ENCODE measurements around the gene VPS25. TPM values are rescaled to one million over a fixed set of nuclear protein-coding genes. Genes with fewer than 3 reads are reported as not detected.

VPS25 gene
- total RNA-seq, 4 donors from 2014 or later, result 40.1 to 53.4 (median 47.4) TPM

DNA sequence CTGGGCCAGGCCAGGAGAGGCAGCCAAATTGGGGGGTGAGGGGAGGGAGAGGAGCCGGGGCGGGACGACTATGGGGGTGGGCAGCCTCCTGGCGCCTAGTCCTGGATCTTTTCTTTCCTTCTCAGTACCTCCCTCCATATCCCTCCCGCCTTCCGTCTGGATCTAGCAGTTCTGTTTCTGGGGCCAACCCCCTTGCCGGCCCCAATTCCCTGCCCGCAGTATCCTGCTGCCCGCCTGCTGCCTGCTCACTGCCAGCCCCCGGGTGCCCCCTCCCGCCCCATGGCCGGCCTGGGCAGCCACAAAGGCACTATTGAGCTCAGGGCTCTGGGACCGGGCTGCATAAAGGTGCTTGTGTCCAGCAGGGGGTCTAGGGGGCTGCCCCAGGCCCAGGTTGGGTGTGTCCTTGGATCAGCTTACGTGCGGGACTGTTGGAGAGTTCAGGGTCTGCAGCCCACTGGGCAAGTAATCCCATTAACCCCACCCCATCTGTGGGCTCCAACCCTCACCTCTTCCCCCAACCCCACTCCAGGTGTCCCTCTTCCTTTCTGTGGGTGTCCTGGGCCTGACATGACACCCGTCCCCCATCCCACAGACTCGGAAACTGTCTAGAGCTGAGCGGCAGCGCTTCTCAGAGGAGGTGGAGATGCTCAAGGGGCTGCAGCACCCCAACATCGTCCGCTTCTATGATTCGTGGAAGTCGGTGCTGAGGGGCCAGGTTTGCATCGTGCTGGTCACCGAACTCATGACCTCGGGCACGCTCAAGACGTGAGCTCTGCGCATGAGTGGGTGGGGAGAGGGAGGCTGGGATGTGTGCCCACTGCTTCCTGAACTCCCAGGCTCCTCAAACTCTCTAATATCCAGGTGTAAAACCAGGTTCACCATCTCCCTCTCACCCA is 9.2 kb downstream of the VPS25 start:
- TF ChIP-seq, protein P1, sequence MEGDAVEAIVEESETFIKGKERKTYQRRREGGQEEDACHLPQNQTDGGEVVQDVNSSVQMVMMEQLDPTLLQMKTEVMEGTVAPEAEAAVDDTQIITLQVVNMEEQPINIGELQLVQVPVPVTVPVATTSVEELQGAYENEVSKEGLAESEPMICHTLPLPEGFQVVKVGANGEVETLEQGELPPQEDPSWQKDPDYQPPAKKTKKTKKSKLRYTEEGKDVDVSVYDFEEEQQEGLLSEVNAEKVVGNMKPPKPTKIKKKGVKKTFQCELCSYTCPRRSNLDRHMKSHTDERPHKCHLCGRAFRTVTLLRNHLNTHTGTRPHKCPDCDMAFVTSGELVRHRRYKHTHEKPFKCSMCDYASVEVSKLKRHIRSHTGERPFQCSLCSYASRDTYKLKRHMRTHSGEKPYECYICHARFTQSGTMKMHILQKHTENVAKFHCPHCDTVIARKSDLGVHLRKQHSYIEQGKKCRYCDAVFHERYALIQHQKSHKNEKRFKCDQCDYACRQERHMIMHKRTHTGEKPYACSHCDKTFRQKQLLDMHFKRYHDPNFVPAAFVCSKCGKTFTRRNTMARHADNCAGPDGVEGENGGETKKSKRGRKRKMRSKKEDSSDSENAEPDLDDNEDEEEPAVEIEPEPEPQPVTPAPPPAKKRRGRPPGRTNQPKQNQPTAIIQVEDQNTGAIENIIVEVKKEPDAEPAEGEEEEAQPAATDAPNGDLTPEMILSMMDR (IDR thresholded peaks at IDR 0.05; ENCODE audit: low read depth), result no peak

DNA sequence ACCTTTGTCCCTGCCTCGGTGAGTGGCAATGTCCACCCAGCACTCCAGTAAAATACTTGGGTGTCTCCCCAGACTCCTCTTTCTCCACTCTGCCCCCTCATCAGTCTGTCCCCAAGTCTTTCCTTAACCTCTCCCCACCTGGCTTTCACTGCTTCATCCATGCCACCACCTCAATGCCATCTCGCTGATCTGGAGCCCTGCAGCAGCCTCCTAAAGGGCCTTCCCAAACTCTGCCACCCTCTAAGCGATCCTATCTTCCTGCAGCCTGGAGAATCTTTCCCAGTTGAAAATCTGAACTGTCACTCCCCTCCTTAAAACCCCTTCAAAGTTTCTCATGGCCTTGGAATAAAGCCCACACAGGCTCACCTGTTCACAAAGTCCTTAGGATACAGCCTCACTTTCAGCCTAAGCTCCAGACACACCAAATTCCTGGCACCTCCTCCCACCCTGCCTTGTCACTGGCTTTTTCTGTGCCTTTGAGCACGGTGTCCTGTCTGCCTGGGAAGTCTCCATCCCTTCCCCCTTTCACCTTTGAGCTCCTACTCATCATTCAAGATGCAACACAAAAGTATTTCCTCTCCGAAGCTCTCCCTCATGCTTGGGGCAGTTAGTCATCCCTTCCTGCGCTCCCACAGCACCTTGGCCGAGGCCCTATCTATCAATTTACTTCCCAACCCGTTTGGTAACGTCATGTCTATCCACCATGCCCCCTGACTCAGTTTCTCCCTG is 10.0 kb downstream of the VPS25 start:
- TF ChIP-seq, protein P1 (IDR thresholded peaks at IDR 0.05; ENCODE audit: low read depth), result no peak

DNA sequence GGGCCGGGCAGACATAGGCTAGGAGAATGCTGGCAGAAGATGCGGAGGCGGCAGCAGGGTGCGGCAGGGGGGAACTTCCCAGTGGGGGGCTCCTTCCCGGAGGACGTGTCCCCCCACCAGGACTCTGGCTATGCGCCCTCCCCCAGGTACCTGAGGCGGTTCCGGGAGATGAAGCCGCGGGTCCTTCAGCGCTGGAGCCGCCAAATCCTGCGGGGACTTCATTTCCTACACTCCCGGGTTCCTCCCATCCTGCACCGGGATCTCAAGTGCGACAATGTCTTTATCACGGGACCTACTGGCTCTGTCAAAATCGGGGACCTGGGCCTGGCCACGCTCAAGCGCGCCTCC is 10.5 kb downstream of the VPS25 start:
- TF ChIP-seq, protein P1 (IDR thresholded peaks at IDR 0.05; ENCODE audit: low read depth), result no peak

DNA sequence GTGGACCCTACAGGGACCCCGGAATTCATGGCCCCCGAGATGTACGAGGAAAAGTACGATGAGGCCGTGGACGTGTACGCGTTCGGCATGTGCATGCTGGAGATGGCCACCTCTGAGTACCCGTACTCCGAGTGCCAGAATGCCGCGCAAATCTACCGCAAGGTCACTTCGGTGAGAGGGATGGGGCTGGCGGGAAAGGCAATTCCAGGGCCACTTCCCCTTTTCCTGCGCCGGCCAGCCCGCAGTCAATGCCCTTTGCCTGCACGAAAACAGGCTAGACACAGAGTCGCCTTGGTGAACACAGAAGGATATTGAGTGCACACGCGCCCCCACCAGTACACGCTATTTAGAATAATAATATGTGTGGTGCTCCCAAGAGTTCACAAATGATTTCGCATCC is 11.2 kb downstream of the VPS25 start:
- TF ChIP-seq, protein P1 (IDR thresholded peaks at IDR 0.05; ENCODE audit: low read depth), result no peak

DNA sequence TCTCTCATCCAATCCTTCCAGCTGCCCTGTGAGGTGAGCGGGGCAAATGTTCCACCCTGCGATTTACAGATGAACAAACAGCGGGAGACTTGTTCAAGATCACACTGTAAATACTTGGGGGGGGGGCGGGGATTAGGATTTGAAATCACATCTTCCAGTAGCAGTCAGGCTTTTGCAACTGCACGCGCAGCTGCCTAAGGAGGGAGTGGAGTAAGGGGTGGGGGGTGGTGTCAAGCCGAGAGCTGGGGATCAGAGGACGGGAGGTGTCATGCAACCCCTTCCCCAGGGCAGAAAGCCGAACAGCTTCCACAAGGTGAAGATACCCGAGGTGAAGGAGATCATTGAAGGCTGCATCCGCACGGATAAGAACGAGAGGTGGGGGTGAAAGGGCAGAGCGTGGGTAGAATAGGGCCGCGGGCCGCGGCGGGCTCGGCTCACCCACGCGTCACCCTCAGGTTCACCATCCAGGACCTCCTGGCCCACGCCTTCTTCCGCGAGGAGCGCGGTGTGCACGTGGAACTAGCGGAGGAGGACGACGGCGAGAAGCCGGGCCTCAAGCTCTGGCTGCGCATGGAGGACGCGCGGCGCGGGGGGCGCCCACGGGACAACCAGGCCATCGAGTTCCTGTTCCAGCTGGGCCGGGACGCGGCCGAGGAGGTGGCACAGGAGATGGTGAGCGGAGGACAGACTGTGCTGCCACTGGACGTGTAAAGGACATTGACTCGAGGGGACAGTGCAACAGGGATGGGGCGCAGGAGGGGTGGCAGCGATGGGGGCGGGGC is 11.8 kb downstream of the VPS25 start:
- TF ChIP-seq, protein P1 (IDR thresholded peaks at IDR 0.05; ENCODE audit: low read depth), result no peak

DNA sequence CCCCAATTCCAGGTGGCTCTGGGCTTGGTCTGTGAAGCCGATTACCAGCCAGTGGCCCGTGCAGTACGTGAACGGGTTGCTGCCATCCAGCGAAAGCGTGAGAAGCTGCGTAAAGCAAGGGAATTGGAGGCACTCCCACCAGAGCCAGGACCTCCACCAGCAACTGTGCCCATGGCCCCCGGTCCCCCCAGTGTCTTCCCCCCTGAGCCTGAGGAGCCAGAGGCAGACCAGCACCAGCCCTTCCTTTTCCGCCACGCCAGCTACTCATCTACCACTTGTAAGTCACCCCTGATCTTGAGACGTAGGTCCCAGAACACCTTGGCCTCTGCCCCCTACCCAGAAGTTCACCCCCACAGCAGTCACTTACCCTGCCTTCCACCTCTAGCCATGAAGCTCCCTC is 14.0 kb downstream of the VPS25 start:
- TF ChIP-seq, protein P1 (IDR thresholded peaks at IDR 0.05; ENCODE audit: low read depth), result no peak

DNA sequence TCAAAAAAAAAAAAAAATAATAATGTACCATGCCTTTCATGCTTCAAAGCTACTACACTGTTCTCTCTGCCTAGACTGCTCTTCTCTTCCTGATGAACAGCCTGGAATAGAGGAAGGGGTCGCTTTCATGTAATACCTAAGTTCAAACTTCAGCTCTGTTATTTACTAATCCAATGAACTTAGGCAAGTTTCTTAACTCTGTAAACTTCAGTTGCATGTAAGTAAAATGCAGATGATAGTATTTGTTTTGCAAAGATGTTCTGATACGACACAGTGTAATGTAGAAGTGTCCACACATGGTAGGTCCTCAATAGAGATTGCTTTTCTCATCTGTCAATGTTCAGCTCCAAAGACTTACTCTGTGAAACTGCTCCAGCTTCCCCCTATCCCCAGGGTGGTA is 18.7 kb downstream of the VPS25 start:
- TF ChIP-seq, protein P1 (IDR thresholded peaks at IDR 0.05; ENCODE audit: low read depth), result no peak
